KMS-11 (cell line): ENCODE results near the gene NEDD4L.
A peak's percentile ranks its signal among the peaks of the same experiment; 100 is the strongest.

Experiments used
- H2AFZ ChIP-seq: fragments of 200-600 bp; sonication (generic); 2 replicates; pipeline ENCODE4 v1.6.1; 2016; ENCODE audit warnings: antibody characterized with exemption, mixed run types, low read depth
- H3K27ac ChIP-seq: fragments of 200-600 bp; sonication (generic); 2 replicates; pipeline ENCODE4 v1.6.1; 2016; ENCODE audit warnings: mild to moderate bottlenecking, mixed run types
- H3K27me3 ChIP-seq: fragments of 200-600 bp; sonication (generic); 2 replicates; pipeline ENCODE4 v1.6.1; 2017; ENCODE audit warnings: mild to moderate bottlenecking, low read depth, mixed run types, moderate library complexity; ENCODE audit not compliant: insufficient read depth
- H3K36me3 ChIP-seq: fragments of 200-600 bp; sonication (generic); 2 replicates; pipeline ENCODE4 v1.6.1; 2017; ENCODE audit warnings: mild to moderate bottlenecking, mixed run types; ENCODE audit not compliant: insufficient read depth
- H3K4me1 ChIP-seq: fragments of 200-600 bp; sonication (generic); 2 replicates; pipeline ENCODE4 v1.6.1; 2016; ENCODE audit warnings: mild to moderate bottlenecking, low read depth, mixed run types; ENCODE audit not compliant: poor library complexity, severe bottlenecking
- H3K4me2 ChIP-seq: fragments of 200-600 bp; sonication (generic); 2 replicates; pipeline ENCODE4 v1.7.0; 2016; ENCODE audit warnings: mild to moderate bottlenecking, mixed run types
- H3K4me3 ChIP-seq: fragments of 200-600 bp; sonication (generic); IDR thresholded peaks from 2 replicates; pipeline ENCODE4 v1.6.1; 2017; ENCODE audit warnings: low read depth, low read length, mixed read lengths; ENCODE audit not compliant: insufficient read depth
- H3K79me2 ChIP-seq: fragments of 200-600 bp; sonication (generic); 2 replicates; pipeline ENCODE4 v1.6.1; 2016; ENCODE audit warnings: low read depth, mixed run types; ENCODE audit not compliant: insufficient read depth
- H3K9ac ChIP-seq: fragments of 200-600 bp; sonication (generic); 2 replicates; pipeline ENCODE4 v1.6.1; 2016; ENCODE audit warnings: mild to moderate bottlenecking, mixed run types
- H4K20me1 ChIP-seq: fragments of 200-600 bp; sonication (generic); 2 replicates; pipeline ENCODE4 v1.6.1; 2016; ENCODE audit warnings: mild to moderate bottlenecking, mixed run types; ENCODE audit not compliant: insufficient read depth
- CTCF ChIP-seq: fragments of 200-600 bp; sonication (generic); conservative IDR thresholded peaks from 2 replicates; pipeline ENCODE4 v1.6.1; 2017; ENCODE audit warnings: low read depth, mild to moderate bottlenecking, antibody characterized with exemption, low read length, moderate library complexity, mixed read lengths

The NEDD4L gene

GRCh38 chr18:58117786-58118403 lies 73.9 kb downstream of the NEDD4L start:
- no peak overlapping the region for H3K9ac ChIP-seq
- TF ChIP-seq CTCF = no peak
- 0 out of 2 replicates have a peak, but pooled peaks cover 6% of the 10 kb centered on the region for H3K79me2 ChIP-seq
- H3K27ac ChIP-seq = no peak overlapping the region
- H4K20me1 ChIP-seq = no peaks in the 10 kb centered on the region
- H3K4me2 ChIP-seq = peak overlapping the region; percentile 8
- H3K27me3 ChIP-seq = no peaks in the 10 kb centered on the region
- no peaks in the 10 kb centered on the region for H3K36me3 ChIP-seq
- H3K4me3 ChIP-seq = no peak overlapping the region
- H3K4me1 ChIP-seq = peaks cover 63% of the 10 kb centered on the region
- H2AFZ ChIP-seq = no peak overlapping the region

- Histone ChIP-seq H3K9ac (no peak overlapping the region), H3K27ac (no peak overlapping the region), H3K27me3 (no peaks in the 10 kb centered on the region), H3K4me3 (no peak overlapping the region), H3K4me2 (peak overlapping the region; percentile 8), H2AFZ (no peak overlapping the region), H3K36me3 (no peaks in the 10 kb centered on the region), H3K79me2 (0 out of 2 replicates have a peak, but pooled peaks cover 6% of the 10 kb centered on the region), H4K20me1 (no peaks in the 10 kb centered on the region), H3K4me1 (peaks cover 57% of the 10 kb centered on the region)
- TF ChIP-seq CTCF = no peak
Measured at GRCh38 chr18:58118536-58118935, 74.5 kb downstream of the NEDD4L start.

- H3K27me3 ChIP-seq = no peaks in the 10 kb centered on the region
- H3K4me2 ChIP-seq = no peak overlapping the region
- H3K4me1 ChIP-seq = peaks cover 50% of the 10 kb centered on the region
- H3K4me3 ChIP-seq = no peak overlapping the region
- no peak overlapping the region for H3K27ac ChIP-seq
- TF ChIP-seq CTCF = no peak
- H2AFZ ChIP-seq = no peak overlapping the region
- H3K9ac ChIP-seq = no peak overlapping the region
- H3K36me3 ChIP-seq = no peaks in the 10 kb centered on the region
- H4K20me1 ChIP-seq = no peaks in the 10 kb centered on the region
- H3K79me2 ChIP-seq = 0 out of 2 replicates have a peak, but pooled peaks cover 5% of the 10 kb centered on the region
Measured at GRCh38 chr18:58119819-58120218, 75.8 kb downstream of the NEDD4L start.

- Histone ChIP-seq H3K27ac (no peak overlapping the region), H2AFZ (no peak overlapping the region), H3K36me3 (no peaks in the 10 kb centered on the region), H3K4me3 (no peak overlapping the region), H3K4me2 (no peak overlapping the region), H3K4me1 (peaks cover 18% of the 10 kb centered on the region), H3K9ac (no peak overlapping the region), H3K79me2 (no peaks in the 10 kb centered on the region), H3K27me3 (no peaks in the 10 kb centered on the region), H4K20me1 (no peaks in the 10 kb centered on the region)
- no peak for TF ChIP-seq CTCF
Measured at GRCh38 chr18:58124475-58124874, 80.4 kb downstream of the NEDD4L start.
